Hematopoietic multipotent progenitor cell treated with erythropoietin and hydrocortisone succinate and interleukin-3 and kit ligand, for 4 days (in vitro differentiated cells): ENCODE measurements around the gene PLCL1.
"Not testable (repeated sequence)": the region's sequence is repeated elsewhere in the genome, so short reads cannot be mapped to it uniquely, and the experiment has no call there.

ENCODE experiments used
- DNase-seq: peaks from one replicate; pipeline ENCODE4 v3.0.0-alpha.2; 2015

PLCL1 gene

GRCh38 chr2:198008230-198008629, 203.8 kb downstream of the PLCL1 start:
- no peak for DNase-seq

- DNase-seq, result no peak
Observed at GRCh38 chr2:198012025-198012424, 207.6 kb downstream of the PLCL1 start.

- no peak for DNase-seq
Observed at GRCh38 chr2:198016243-198016642, 211.8 kb downstream of the PLCL1 start.

GRCh38 chr2:198017068-198017467, 212.7 kb downstream of the PLCL1 start:
- DNase-seq, result no peak

GRCh38 chr2:198028955-198029354, 224.6 kb downstream of the PLCL1 start:
- no peak for DNase-seq

- not testable (repeated sequence) for DNase-seq
Observed at GRCh38 chr2:198029576-198029975, 225.2 kb downstream of the PLCL1 start.

GRCh38 chr2:198033626-198034025, 229.2 kb downstream of the PLCL1 start:
- DNase-seq, result no peak

- DNase-seq, result no peak
Observed at GRCh38 chr2:198036029-198036879, 231.9 kb downstream of the PLCL1 start.

- DNase-seq, result no peak
Observed at GRCh38 chr2:198040835-198041234, 236.4 kb downstream of the PLCL1 start.

- peak; percentile 65 for DNase-seq
Observed at GRCh38 chr2:198042189-198042588, 237.8 kb downstream of the PLCL1 start.

GRCh38 chr2:198044777-198045176, 240.4 kb downstream of the PLCL1 start:
- DNase-seq, result no peak

- DNase-seq, result no peak
Observed at GRCh38 chr2:198045227-198045626, 240.8 kb downstream of the PLCL1 start.

GRCh38 chr2:198052741-198053140, 248.3 kb downstream of the PLCL1 start:
- DNase-seq, result no peak

GRCh38 chr2:198053148-198053547, 248.8 kb downstream of the PLCL1 start:
- no peak for DNase-seq

GRCh38 chr2:198053776-198054175, 249.4 kb downstream of the PLCL1 start:
- no peak for DNase-seq

GRCh38 chr2:198054299-198054698, 249.9 kb downstream of the PLCL1 start:
- DNase-seq, result peak; percentile 62

GRCh38 chr2:198055716-198056115, 251.3 kb downstream of the PLCL1 start:
- no peak for DNase-seq

- no peak for DNase-seq
Observed at GRCh38 chr2:198056836-198057235, 252.4 kb downstream of the PLCL1 start.

GRCh38 chr2:198059800-198060199, 255.4 kb downstream of the PLCL1 start:
- no peak for DNase-seq

GRCh38 chr2:198060277-198060676, 255.9 kb downstream of the PLCL1 start:
- DNase-seq, result no peak

- DNase-seq, result no peak
Observed at GRCh38 chr2:198062826-198063225, 258.4 kb downstream of the PLCL1 start.

- no peak for DNase-seq
Observed at GRCh38 chr2:198063242-198063641, 258.8 kb downstream of the PLCL1 start.

- DNase-seq, result no peak
Observed at GRCh38 chr2:198065322-198065721, 260.9 kb downstream of the PLCL1 start.

GRCh38 chr2:198066597-198066996, 262.2 kb downstream of the PLCL1 start:
- no peak for DNase-seq

GRCh38 chr2:198072655-198073054, 268.3 kb downstream of the PLCL1 start:
- DNase-seq, result no peak
